BLaER1 (cell line): ENCODE data around the gene MAML3.

Experiments used
- H3K27ac ChIP-seq: shearing (Covaris generic); formaldehyde crosslinking; 2 replicates; pipeline ENCODE4 v1.8.1; 2022
- H3K27me3 ChIP-seq: shearing (Covaris generic); formaldehyde crosslinking; 2 replicates; pipeline ENCODE4 v1.8.1; 2022
- H3K36me3 ChIP-seq: shearing (Covaris generic); formaldehyde crosslinking; 2 replicates; pipeline ENCODE4 v1.8.1; 2022
- H3K4me1 ChIP-seq: shearing (Covaris generic); formaldehyde crosslinking; 2 replicates; pipeline ENCODE4 v1.8.1; 2022
- H3K4me2 ChIP-seq: shearing (Covaris generic); formaldehyde crosslinking; 2 replicates; pipeline ENCODE4 v1.8.1; 2022
- H3K4me3 ChIP-seq: shearing (Covaris generic); formaldehyde crosslinking; 2 replicates; pipeline ENCODE4 v1.8.1; 2022
- H3K9ac ChIP-seq: shearing (Covaris generic); formaldehyde crosslinking; 2 replicates; pipeline ENCODE4 v1.8.1; 2022
- H3K9me3 ChIP-seq: shearing (Covaris generic); formaldehyde crosslinking; 2 replicates; pipeline ENCODE4 v1.8.1; 2022
- H4K20me1 ChIP-seq: shearing (Covaris generic); formaldehyde crosslinking; 2 replicates; pipeline ENCODE4 v1.8.1; 2022
- Cebpa-rat ChIP-seq: shearing (Covaris generic); IDR thresholded peaks from 2 replicates; pipeline ENCODE4 v1.8.1; 2022

Gene MAML3

GRCh38 chr4:139853309-139853708 is 300.7 kb downstream of the MAML3 start:
- Histone ChIP-seq H3K4me2 (no peak overlapping the region), H4K20me1 (0 out of 2 replicates have a peak, but pooled peaks cover 4% of the 10 kb centered on the region), H3K27me3 (no peaks in the 10 kb centered on the region), H3K4me1 (peaks cover 15% of the 10 kb centered on the region), H3K36me3 (peaks cover 18% of the 10 kb centered on the region), H3K9ac (no peak overlapping the region), H3K4me3 (no peak overlapping the region), H3K27ac (no peak overlapping the region), H3K9me3 (no peaks in the 10 kb centered on the region)
- no peak for TF ChIP-seq Cebpa-rat

- no peak for TF ChIP-seq Cebpa-rat
- H3K4me1 ChIP-seq = peaks cover 13% of the 10 kb centered on the region
These were observed 301.2 kb downstream of the MAML3 start for GRCh38 chr4:139852612-139853269.

GRCh38 chr4:139851639-139852038 is 302.3 kb downstream of the MAML3 start:
- H3K36me3 ChIP-seq = peaks cover 18% of the 10 kb centered on the region
- no peak overlapping the region for H3K4me3 ChIP-seq
- H3K27ac ChIP-seq = no peak overlapping the region
- H4K20me1 ChIP-seq = 0 out of 2 replicates have a peak, but pooled peaks cover 4% of the 10 kb centered on the region
- H3K9ac ChIP-seq = no peak overlapping the region
- H3K4me2 ChIP-seq = no peak overlapping the region
- peaks cover 2% of the 10 kb centered on the region; the same call in 1 of the 2 replicates for H3K4me1 ChIP-seq
- no peaks in the 10 kb centered on the region for H3K9me3 ChIP-seq
- H3K27me3 ChIP-seq = no peaks in the 10 kb centered on the region
- TF ChIP-seq Cebpa-rat = no peak

More at GRCh38 chr4:139852612-139853269, 301.2 kb downstream of the MAML3 start:
- Histone ChIP-seq H3K9me3 (no peaks in the 10 kb centered on the region), H3K9ac (no peak overlapping the region), H3K36me3 (peaks cover 18% of the 10 kb centered on the region), H3K4me3 (no peak overlapping the region), H4K20me1 (0 out of 2 replicates have a peak, but pooled peaks cover 4% of the 10 kb centered on the region), H3K27me3 (no peaks in the 10 kb centered on the region), H3K27ac (no peak overlapping the region), H3K4me2 (no peak overlapping the region)

- Histone ChIP-seq H3K4me2 (no peak overlapping the region), H3K4me1 (no peaks in the 10 kb centered on the region), H3K9ac (no peak overlapping the region), H3K27me3 (no peaks in the 10 kb centered on the region), H3K27ac (no peak overlapping the region), H4K20me1 (0 out of 2 replicates have a peak, but pooled peaks cover 4% of the 10 kb centered on the region), H3K4me3 (no peak overlapping the region), H3K9me3 (no peaks in the 10 kb centered on the region), H3K36me3 (peaks cover 17% of the 10 kb centered on the region)
- TF ChIP-seq Cebpa-rat = no peak
These were observed 302.9 kb downstream of the MAML3 start for GRCh38 chr4:139851133-139851532.

- Histone ChIP-seq H3K9ac (no peak overlapping the region), H3K9me3 (no peaks in the 10 kb centered on the region), H3K36me3 (peaks cover 8% of the 10 kb centered on the region), H3K27me3 (no peaks in the 10 kb centered on the region), H3K4me2 (no peak overlapping the region), H3K4me1 (no peaks in the 10 kb centered on the region), H3K4me3 (no peak overlapping the region), H4K20me1 (no peaks in the 10 kb centered on the region), H3K27ac (no peak overlapping the region)
- TF ChIP-seq Cebpa-rat = no peak
These were observed 304.8 kb downstream of the MAML3 start for GRCh38 chr4:139849219-139849618.

- no peaks in the 10 kb centered on the region for H3K4me1 ChIP-seq
- no peak overlapping the region for H3K27ac ChIP-seq
- H3K9ac ChIP-seq = no peak overlapping the region
- no peak overlapping the region for H3K4me2 ChIP-seq
- no peak overlapping the region for H3K4me3 ChIP-seq
- H3K9me3 ChIP-seq = no peaks in the 10 kb centered on the region
- TF ChIP-seq Cebpa-rat = no peak
- no peaks in the 10 kb centered on the region for H4K20me1 ChIP-seq
- 0 out of 2 replicates have a peak, but pooled peaks cover 4% of the 10 kb centered on the region for H3K36me3 ChIP-seq
- no peaks in the 10 kb centered on the region for H3K27me3 ChIP-seq
These were observed 306.0 kb downstream of the MAML3 start for GRCh38 chr4:139848028-139848427.

GRCh38 chr4:139847602-139848001 is 306.4 kb downstream of the MAML3 start:
- Histone ChIP-seq H3K9me3 (no peaks in the 10 kb centered on the region), H3K27ac (no peak overlapping the region), H3K4me1 (no peaks in the 10 kb centered on the region), H3K4me2 (no peak overlapping the region), H3K36me3 (0 out of 2 replicates have a peak, but pooled peaks cover 4% of the 10 kb centered on the region), H3K27me3 (no peaks in the 10 kb centered on the region), H3K4me3 (no peak overlapping the region), H3K9ac (no peak overlapping the region), H4K20me1 (no peaks in the 10 kb centered on the region)
- TF ChIP-seq Cebpa-rat = no peak

GRCh38 chr4:139846766-139847165 is 307.2 kb downstream of the MAML3 start:
- Histone ChIP-seq H3K27me3 (no peaks in the 10 kb centered on the region), H3K27ac (no peak overlapping the region), H3K4me2 (no peak overlapping the region), H3K4me3 (no peak overlapping the region), H3K4me1 (no peaks in the 10 kb centered on the region), H4K20me1 (no peaks in the 10 kb centered on the region; the same call in 1 of the 2 replicates), H3K36me3 (0 out of 2 replicates have a peak, but pooled peaks cover 4% of the 10 kb centered on the region), H3K9me3 (no peaks in the 10 kb centered on the region), H3K9ac (no peak overlapping the region)
- TF ChIP-seq Cebpa-rat = no peak

- Histone ChIP-seq H3K9ac (no peak overlapping the region), H3K27ac (no peak overlapping the region), H3K27me3 (no peaks in the 10 kb centered on the region), H3K36me3 (0 out of 2 replicates have a peak, but pooled peaks cover 4% of the 10 kb centered on the region), H4K20me1 (no peaks in the 10 kb centered on the region; the same call in 1 of the 2 replicates), H3K9me3 (no peaks in the 10 kb centered on the region), H3K4me2 (no peak overlapping the region), H3K4me1 (no peaks in the 10 kb centered on the region), H3K4me3 (no peak overlapping the region)
- TF ChIP-seq Cebpa-rat = no peak
These were observed 308.4 kb downstream of the MAML3 start for GRCh38 chr4:139845453-139846093.

- H3K4me3 ChIP-seq = no peak overlapping the region
- no peaks in the 10 kb centered on the region for H3K9me3 ChIP-seq
- TF ChIP-seq Cebpa-rat = no peak
- H3K36me3 ChIP-seq = 0 out of 2 replicates have a peak, but pooled peaks cover 4% of the 10 kb centered on the region
- no peak overlapping the region for H3K27ac ChIP-seq
- no peaks in the 10 kb centered on the region; the same call in 1 of the 2 replicates for H4K20me1 ChIP-seq
- H3K27me3 ChIP-seq = no peaks in the 10 kb centered on the region
- no peak overlapping the region for H3K9ac ChIP-seq
- no peaks in the 10 kb centered on the region for H3K4me1 ChIP-seq
- no peak overlapping the region for H3K4me2 ChIP-seq
These were observed 309.4 kb downstream of the MAML3 start for GRCh38 chr4:139844459-139845036.
